Mesothelial cell of epicardium (in vitro differentiated cells): ENCODE measurements around the gene PMIS2. TPM values are rescaled to one million over a fixed set of nuclear protein-coding genes. Genes with fewer than 3 reads are reported as not detected.

Experiments
- DNase-seq, 2 experiments: peaks; one replicate each; pipeline ENCODE4 v3.0.0; 2021; ENCODE audit warnings: low spot score in 2 of 2; ENCODE audit not compliant: unreplicated experiment in 2 of 2
- H3K27ac Mint-ChIP-seq: 2 replicates; pipeline ENCODE4 v1.8.0; 2021; ENCODE audit warnings: mixed read lengths
- H3K27me3 Mint-ChIP-seq: 2 replicates; pipeline ENCODE4 v1.8.0; 2021; ENCODE audit warnings: low read depth, mixed read lengths
- H3K36me3 Mint-ChIP-seq: 2 replicates; pipeline ENCODE4 v1.8.0; 2021; ENCODE audit warnings: mixed read lengths
- H3K4me1 Mint-ChIP-seq: 2 replicates; pipeline ENCODE4 v1.8.0; 2021; ENCODE audit warnings: mixed read lengths
- H3K4me3 Mint-ChIP-seq: 2 replicates; pipeline ENCODE4 v1.8.0; 2021; ENCODE audit warnings: mild to moderate bottlenecking, moderate library complexity, mixed read lengths
- H3K9me3 Mint-ChIP-seq: 2 replicates; pipeline ENCODE4 v1.8.0; 2021; ENCODE audit warnings: mixed read lengths
- CTCF ChIP-seq: fragments of 200-600 bp; sonication (generic); IDR thresholded peaks from one replicate; pipeline ENCODE4 v1.5.0; 2021; ENCODE audit warnings: antibody characterized with exemption; ENCODE audit not compliant: unreplicated experiment
- total RNA-seq: library from RNA; stranded (reverse); gene quantifications from 3 replicates; pipeline ENCODE4 v1.2.1, GENCODE V29; 2021

PMIS2 gene
- total RNA-seq, 1 donor from 2014 or later, result not detected

GRCh38 chr19:35554076-35554475 lies 31.9 kb upstream of the PMIS2 start:
- DNase-seq, result no peak
- Mint-ChIP-seq H3K4me1 (peaks cover 4% of the 10 kb centered on the region), H3K9me3 (no peaks in the 10 kb centered on the region), H3K36me3 (no peaks in the 10 kb centered on the region), H3K4me3 (no peak overlapping the region), H3K27ac (no peak overlapping the region), H3K27me3 (peaks cover 47% of the 10 kb centered on the region)
- no peak for TF ChIP-seq CTCF

GRCh38 chr19:35555301-35556005 lies 30.5 kb upstream of the PMIS2 start:
- peaks cover 4% of the 10 kb centered on the region for H3K4me1 Mint-ChIP-seq
- H3K27ac Mint-ChIP-seq, result no peak overlapping the region
- DNase-seq, result no peak
- H3K9me3 Mint-ChIP-seq, result no peaks in the 10 kb centered on the region
- no peaks in the 10 kb centered on the region for H3K36me3 Mint-ChIP-seq
- TF ChIP-seq CTCF, result peak; percentile 30
- peak overlapping the region; percentile 2 for H3K4me3 Mint-ChIP-seq
- H3K27me3 Mint-ChIP-seq, result peaks cover 61% of the 10 kb centered on the region

- no peak overlapping the region for H3K27ac Mint-ChIP-seq
- TF ChIP-seq CTCF, result no peak
- H3K4me3 Mint-ChIP-seq, result peak overlapping the region; percentile 2
- no peaks in the 10 kb centered on the region for H3K36me3 Mint-ChIP-seq
- H3K9me3 Mint-ChIP-seq, result no peaks in the 10 kb centered on the region
- peaks cover 67% of the 10 kb centered on the region for H3K27me3 Mint-ChIP-seq
- peaks cover 4% of the 10 kb centered on the region for H3K4me1 Mint-ChIP-seq
- DNase-seq, result no peak
Measured at GRCh38 chr19:35556025-35556590, 29.9 kb upstream of the PMIS2 start.

GRCh38 chr19:35556846-35557538 lies 29.0 kb upstream of the PMIS2 start:
- H3K27me3 Mint-ChIP-seq, result peaks cover 75% of the 10 kb centered on the region
- no peak overlapping the region for H3K27ac Mint-ChIP-seq
- H3K4me3 Mint-ChIP-seq, result peak overlapping the region; percentile 50
- peaks cover 4% of the 10 kb centered on the region for H3K4me1 Mint-ChIP-seq
- no peaks in the 10 kb centered on the region for H3K9me3 Mint-ChIP-seq
- no peak for TF ChIP-seq CTCF
- DNase-seq, result no peak
- H3K36me3 Mint-ChIP-seq, result no peaks in the 10 kb centered on the region

- H3K36me3 Mint-ChIP-seq, result no peaks in the 10 kb centered on the region
- peaks cover 4% of the 10 kb centered on the region for H3K4me1 Mint-ChIP-seq
- no peak for TF ChIP-seq CTCF
- peak; percentile 70 to 82 for DNase-seq
- peaks cover 83% of the 10 kb centered on the region for H3K27me3 Mint-ChIP-seq
- no peaks in the 10 kb centered on the region for H3K9me3 Mint-ChIP-seq
- peak overlapping the region; percentile 75 for H3K4me3 Mint-ChIP-seq
- no peak overlapping the region for H3K27ac Mint-ChIP-seq
Measured at GRCh38 chr19:35557539-35558399, 28.2 kb upstream of the PMIS2 start.
